MM.1S (cell line): ENCODE measurements around the gene OCIAD2.

Experiments used
- DNase-seq: peaks from one replicate; pipeline ENCODE4 v3.0.0-alpha.2; 2015
- H2AFZ ChIP-seq: fragments of 300-600 bp; sonication (generic); 2 replicates; pipeline ENCODE4 v1.6.0; 2016; ENCODE audit warnings: antibody characterized with exemption, low read length
- H3F3A ChIP-seq: fragments of 300-600 bp; sonication (generic); 2 replicates; pipeline ENCODE4 v1.6.1; 2016; ENCODE audit warnings: mild to moderate bottlenecking, antibody characterized with exemption, low read length, moderate library complexity, mixed read lengths; ENCODE audit not compliant: insufficient read depth
- H3K27ac ChIP-seq: fragments of 300-600 bp; sonication (generic); 2 replicates; pipeline ENCODE4 v1.5.1; 2016; ENCODE audit warnings: mild to moderate bottlenecking, low read length
- H3K27me3 ChIP-seq: fragments of 300-600 bp; sonication (generic); replicated peaks from 2 replicates; pipeline ENCODE4 v1.6.0; 2016; ENCODE audit warnings: low read length; ENCODE audit not compliant: insufficient read depth
- H3K36me3 ChIP-seq: fragments of 300-600 bp; sonication (generic); replicated peaks from 2 replicates; pipeline ENCODE4 v1.6.1; 2016; ENCODE audit warnings: mild to moderate bottlenecking, low read length, mixed read lengths; ENCODE audit not compliant: insufficient read depth
- H3K4me1 ChIP-seq: fragments of 300-600 bp; sonication (generic); 2 replicates; pipeline ENCODE4 v1.6.1; 2016; ENCODE audit warnings: low read length, mixed read lengths
- H3K4me2 ChIP-seq: fragments of 300-600 bp; sonication (generic); 2 replicates; pipeline ENCODE4 v1.6.0; 2016; ENCODE audit warnings: low read depth, low read length
- H3K4me3 ChIP-seq: fragments of 300-600 bp; sonication (generic); 2 replicates; pipeline ENCODE4 v1.5.1; 2016; ENCODE audit warnings: low read length, mixed read lengths
- H3K79me2 ChIP-seq: fragments of 300-600 bp; sonication (generic); 2 replicates; pipeline ENCODE4 v1.6.1; 2016; ENCODE audit warnings: mixed run types, low read length, mixed read lengths
- H3K9ac ChIP-seq: fragments of 300-600 bp; sonication (generic); 2 replicates; pipeline ENCODE4 v1.6.1; 2016; ENCODE audit warnings: low read length, mixed read lengths
- H3K9me2 ChIP-seq: fragments of 300-600 bp; sonication (generic); replicated peaks from 2 replicates; pipeline ENCODE4 v1.6.1; 2016; ENCODE audit warnings: mild to moderate bottlenecking, low read length, mixed read lengths; ENCODE audit not compliant: insufficient read depth
- H3K9me3 ChIP-seq: fragments of 300-600 bp; sonication (generic); replicated peaks from 2 replicates; pipeline ENCODE4 v1.6.1; 2016; ENCODE audit warnings: mild to moderate bottlenecking, low read length, mixed read lengths; ENCODE audit not compliant: insufficient read depth
- H4K20me1 ChIP-seq: fragments of 300-600 bp; sonication (generic); 2 replicates; pipeline ENCODE4 v1.6.1; 2016; ENCODE audit warnings: mild to moderate bottlenecking, low read length, moderate library complexity, mixed read lengths; ENCODE audit not compliant: insufficient read depth
- CTCF ChIP-seq: fragments of 300-600 bp; sonication (generic); IDR thresholded peaks from 2 replicates; pipeline ENCODE4 v1.5.1; 2016; ENCODE audit warnings: antibody characterized with exemption, low read length, mixed read lengths
- EZH2 ChIP-seq: fragments of 300-600 bp; sonication (generic); optimal IDR thresholded peaks from 2 replicates; pipeline ENCODE3; 2017; ENCODE audit warnings: low read depth, mild to moderate bottlenecking, antibody characterized with exemption, low read length, mixed read lengths
- EZH2phosphoT487 ChIP-seq: fragments of 300-600 bp; sonication (generic); IDR thresholded peaks from 2 replicates; pipeline ENCODE4 v1.6.1; 2018; ENCODE audit warnings: antibody characterized with exemption, low read length

OCIAD2 gene

GRCh38 chr4:48909697-48910096, 3.1 kb upstream of the OCIAD2 start:
- no peak overlapping the region for H3K9ac ChIP-seq
- H3K4me3 ChIP-seq = no peak overlapping the region
- H3K4me1 ChIP-seq = peaks cover 8% of the 10 kb centered on the region; the same call in 1 of the 2 replicates
- H3K27ac ChIP-seq = no peak overlapping the region
- H3K9me3 ChIP-seq = no peaks in the 10 kb centered on the region
- no peak overlapping the region for H2AFZ ChIP-seq
- no peaks in the 10 kb centered on the region for H4K20me1 ChIP-seq
- no peak for TF ChIP-seq CTCF
- no peak for TF ChIP-seq EZH2phosphoT487
- TF ChIP-seq EZH2 = no peak
- no peaks in the 10 kb centered on the region; the same call in 1 of the 2 replicates for H3F3A ChIP-seq
- no peak overlapping the region for H3K4me2 ChIP-seq
- H3K36me3 ChIP-seq = no peaks in the 10 kb centered on the region
- DNase-seq = no peak
- H3K27me3 ChIP-seq = no peaks in the 10 kb centered on the region
- peaks cover 9% of the 10 kb centered on the region for H3K79me2 ChIP-seq
- H3K9me2 ChIP-seq = no peaks in the 10 kb centered on the region

- Histone ChIP-seq H3K4me1 (peaks cover 16% of the 10 kb centered on the region; the same call in 1 of the 2 replicates), H3F3A (no peaks in the 10 kb centered on the region; the same call in 1 of the 2 replicates)
- TF ChIP-seq EZH2phosphoT487 (no peak), CTCF (no peak), EZH2 (no peak)
Measured at GRCh38 chr4:48908687-48909086, 2.1 kb upstream of the OCIAD2 start.

GRCh38 chr4:48907706-48908477, 1.3 kb upstream of the OCIAD2 start:
- Histone ChIP-seq H3K4me2 (no peak overlapping the region), H3K79me2 (peaks cover 9% of the 10 kb centered on the region), H3K36me3 (no peaks in the 10 kb centered on the region; the same call in 1 of the 2 replicates), H3K9me2 (no peaks in the 10 kb centered on the region), H3K9me3 (no peaks in the 10 kb centered on the region), H3F3A (no peaks in the 10 kb centered on the region; the same call in 1 of the 2 replicates), H3K4me1 (peaks cover 16% of the 10 kb centered on the region; the same call in 1 of the 2 replicates), H3K27me3 (no peaks in the 10 kb centered on the region), H3K4me3 (no peak overlapping the region), H3K9ac (no peak overlapping the region), H2AFZ (no peak overlapping the region), H3K27ac (no peak overlapping the region), H4K20me1 (no peaks in the 10 kb centered on the region)
- no peak for TF ChIP-seq CTCF
- TF ChIP-seq EZH2phosphoT487 = no peak
- no peak for TF ChIP-seq EZH2
- no peak for DNase-seq

More at GRCh38 chr4:48908687-48909086, 2.1 kb upstream of the OCIAD2 start:
- Histone ChIP-seq H3K27ac (no peak overlapping the region), H3K79me2 (peaks cover 9% of the 10 kb centered on the region), H3K9me3 (no peaks in the 10 kb centered on the region), H3K4me2 (no peak overlapping the region), H3K9ac (no peak overlapping the region), H4K20me1 (no peaks in the 10 kb centered on the region), H3K9me2 (no peaks in the 10 kb centered on the region), H2AFZ (no peak overlapping the region), H3K4me3 (no peak overlapping the region), H3K27me3 (no peaks in the 10 kb centered on the region), H3K36me3 (no peaks in the 10 kb centered on the region)
- DNase-seq = no peak
